KG1 (cell line): ENCODE data around the gene CBLN1.
"Not testable (repeated sequence)": the region's sequence is repeated elsewhere in the genome, so short reads cannot be mapped to it uniquely, and the experiment has no call there.

Experiments used
- DNase-seq: peaks from one replicate; lab custom pipeline; 2025; lab: John Stamatoyannopoulos, UW

Gene CBLN1

GRCh38 chr16:49277766-49278566 lies 3.7 kb downstream of the CBLN1 start:
- no peak for DNase-seq

- DNase-seq = no peak
Observed at GRCh38 chr16:49277386-49277742, 4.3 kb downstream of the CBLN1 start.

GRCh38 chr16:49276646-49277385 lies 4.8 kb downstream of the CBLN1 start:
- no peak for DNase-seq

DNA sequence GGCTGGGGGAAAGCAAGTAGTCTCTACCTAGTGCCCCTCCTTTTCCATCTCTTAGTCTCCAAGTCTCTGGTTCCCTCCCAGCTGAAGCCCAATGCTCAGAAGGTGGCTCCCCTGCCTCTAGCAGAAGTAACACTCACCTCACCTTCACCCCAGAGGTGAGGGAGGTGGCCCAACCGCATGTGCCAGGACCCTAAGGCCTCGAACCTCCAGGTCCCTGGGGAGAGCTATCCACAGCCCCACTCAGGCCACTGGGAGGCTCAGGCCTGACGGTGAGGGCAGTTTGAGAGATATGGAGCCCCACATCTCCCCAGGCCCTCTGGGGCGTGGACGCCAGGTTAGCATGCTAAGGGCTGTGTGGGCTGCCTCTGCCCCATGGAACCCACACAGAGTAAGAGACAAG lies 5.8 kb downstream of the CBLN1 start:
- no peak for DNase-seq

- DNase-seq = no peak
Observed at GRCh38 chr16:49275050-49275730, 6.4 kb downstream of the CBLN1 start.

DNA sequence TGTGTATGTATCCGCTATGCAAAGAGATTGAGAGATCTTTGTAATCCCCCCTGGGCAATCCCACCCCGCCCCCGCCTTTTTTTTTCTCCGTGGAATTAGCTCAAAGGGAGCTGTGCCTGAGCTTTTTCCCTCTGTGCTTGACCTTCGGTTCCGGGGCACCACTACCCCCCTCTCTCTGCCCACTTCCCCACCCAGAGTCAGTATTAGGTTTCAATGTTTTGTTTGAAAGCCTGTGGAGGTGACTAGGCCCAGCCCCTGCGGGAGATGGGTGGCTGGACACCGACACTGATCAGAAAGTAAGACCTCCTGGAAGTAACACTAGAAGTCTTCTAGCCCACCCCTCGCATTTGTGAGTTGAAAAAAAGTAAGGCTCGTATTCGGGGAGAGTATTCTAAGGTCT lies 7.0 kb downstream of the CBLN1 start:
- no peak for DNase-seq

DNA sequence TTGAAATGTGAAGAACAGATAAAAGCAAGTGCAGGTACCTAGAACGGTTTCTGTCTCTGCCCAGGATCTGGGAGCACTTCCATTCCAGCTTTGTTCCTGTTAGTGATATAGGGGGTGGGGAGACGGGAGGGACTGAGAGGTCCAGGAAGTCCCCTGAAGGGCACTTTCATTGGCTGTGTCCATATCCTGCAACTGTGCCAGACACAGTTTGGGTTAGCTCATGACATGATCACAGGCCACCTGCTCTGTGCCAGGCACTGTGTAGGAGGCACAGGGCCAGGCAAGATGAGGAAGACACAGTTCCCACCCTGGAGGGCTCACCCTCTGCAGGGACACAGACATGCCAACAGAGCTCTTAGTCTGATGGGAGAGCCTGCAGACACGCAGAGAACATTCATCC lies 7.9 kb downstream of the CBLN1 start:
- no peak for DNase-seq

DNA sequence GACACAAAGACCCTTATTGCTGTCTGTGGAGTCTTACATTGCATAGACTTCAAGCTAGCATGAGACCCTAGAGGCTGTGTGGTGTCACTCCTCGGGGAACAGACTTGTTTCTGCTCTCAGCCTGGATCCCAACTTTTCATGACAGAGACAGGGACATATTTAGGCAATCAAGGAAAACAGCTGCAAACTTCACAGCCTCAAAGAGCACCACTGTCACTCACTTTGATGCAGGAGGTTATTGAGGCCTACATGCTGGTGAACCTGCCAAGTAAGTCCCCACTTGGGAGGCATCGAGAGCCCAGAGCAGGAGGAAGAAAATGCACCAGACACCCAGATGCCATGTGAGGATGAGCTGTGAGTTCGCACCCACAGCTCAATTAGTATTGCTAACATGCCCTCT lies 10.3 kb downstream of the CBLN1 start:
- DNase-seq = no peak

- no peak for DNase-seq
Observed at GRCh38 chr16:49269201-49269600, 12.4 kb downstream of the CBLN1 start.

GRCh38 chr16:49268667-49269066 lies 13.0 kb downstream of the CBLN1 start:
- DNase-seq = no peak

DNA sequence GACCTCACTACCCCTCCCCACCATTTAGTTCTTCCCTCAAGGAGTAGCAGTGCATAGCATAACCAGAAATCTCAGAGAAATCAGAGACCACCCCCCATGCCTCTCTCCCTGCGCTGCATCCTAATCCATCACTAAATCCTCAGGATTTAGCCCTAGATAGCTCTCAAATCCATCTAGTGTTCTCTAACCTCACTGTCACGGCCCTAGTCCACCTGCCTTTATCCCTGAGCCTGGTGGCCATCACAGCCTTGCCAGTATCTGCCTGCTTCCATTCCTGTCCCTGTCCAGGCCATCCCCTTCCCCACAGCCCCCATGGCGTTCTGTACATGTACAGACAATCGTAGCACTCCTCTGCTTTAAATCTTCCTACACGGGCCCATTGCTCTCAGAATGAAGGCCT lies 19.1 kb downstream of the CBLN1 start:
- DNase-seq = no peak

GRCh38 chr16:49261930-49262329 lies 19.7 kb downstream of the CBLN1 start:
- no peak for DNase-seq

DNA sequence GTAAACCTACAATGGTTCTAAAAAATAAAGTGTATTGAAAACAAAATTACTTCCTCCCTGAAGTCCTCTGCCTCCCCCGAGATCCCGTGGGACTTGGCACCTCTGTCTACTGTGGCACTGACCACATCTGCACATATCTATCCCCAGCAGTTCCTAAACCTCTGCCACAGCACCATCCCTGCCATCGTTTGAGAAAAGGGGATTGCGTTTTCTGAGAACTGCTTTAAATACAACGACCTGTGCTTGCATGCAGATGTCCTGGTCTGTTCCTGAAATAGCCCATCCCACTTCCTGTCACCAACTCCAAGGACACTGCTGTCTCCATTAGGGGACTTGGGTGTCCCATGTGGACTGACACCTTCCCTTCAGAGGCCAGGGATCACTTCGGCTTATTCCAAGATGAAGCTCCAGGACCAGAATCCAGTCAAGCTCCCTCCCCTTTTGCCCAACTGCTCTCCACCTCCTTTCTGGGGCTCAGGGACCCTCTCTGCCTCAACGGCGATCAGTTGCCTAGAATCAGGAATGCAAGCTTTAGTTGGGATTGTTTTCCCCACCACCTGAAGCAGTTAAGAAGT lies 20.6 kb downstream of the CBLN1 start:
- DNase-seq = no peak

DNA sequence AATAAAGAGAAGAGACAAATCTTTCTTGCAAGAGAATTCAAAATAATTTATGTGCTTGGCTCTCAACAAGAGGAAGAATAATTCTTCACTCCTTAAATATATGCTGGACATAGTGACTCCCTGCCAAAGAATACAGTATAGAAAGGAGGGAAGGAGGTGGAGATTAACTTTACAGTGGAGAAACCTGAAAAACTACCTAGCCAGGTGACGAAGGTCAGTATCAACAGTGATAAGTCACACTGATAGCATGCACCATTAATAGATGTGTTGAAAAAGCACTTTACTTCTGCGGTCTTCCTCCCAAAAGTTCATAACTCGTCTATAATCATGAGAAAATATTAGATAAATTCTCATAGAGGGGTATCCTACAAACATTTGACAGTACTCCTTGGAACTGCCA lies 21.4 kb downstream of the CBLN1 start:
- DNase-seq = no peak

GRCh38 chr16:49259330-49259729 lies 22.3 kb downstream of the CBLN1 start:
- DNase-seq = no peak

- DNase-seq = no peak
Observed at GRCh38 chr16:49250689-49251088, 30.9 kb downstream of the CBLN1 start.

- DNase-seq = no peak
Observed at GRCh38 chr16:49248227-49248626, 33.4 kb downstream of the CBLN1 start.

DNA sequence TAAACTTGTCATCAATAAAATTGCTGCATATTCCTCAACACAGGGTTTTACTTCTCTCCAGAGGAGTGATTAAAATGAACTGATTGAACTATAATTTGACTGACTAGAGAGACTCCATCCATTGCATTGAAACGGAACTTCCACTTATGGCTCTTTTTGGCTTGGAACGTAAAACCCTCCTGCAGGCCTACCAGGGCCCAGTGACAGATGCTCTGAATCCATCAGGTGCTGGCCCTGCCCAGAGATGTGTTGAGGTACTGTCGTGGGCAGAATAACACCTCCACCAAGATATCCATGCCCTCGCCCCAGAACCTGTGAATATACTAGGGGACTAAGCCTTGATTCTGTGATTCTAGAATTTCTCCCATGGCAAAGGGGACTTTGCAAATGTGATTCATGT lies 45.4 kb downstream of the CBLN1 start:
- no peak for DNase-seq

- not testable (repeated sequence) for DNase-seq
Observed at GRCh38 chr16:49228335-49228734, 53.3 kb downstream of the CBLN1 start.
